ENCODE results near the gene ISM1.
A peak's percentile ranks its signal among the peaks of the same experiment; 100 is the strongest.
"Not testable (repeated sequence)": the region's sequence is repeated elsewhere in the genome, so short reads cannot be mapped to it uniquely, and the experiment has no call there.

ISM1 gene

DNA sequence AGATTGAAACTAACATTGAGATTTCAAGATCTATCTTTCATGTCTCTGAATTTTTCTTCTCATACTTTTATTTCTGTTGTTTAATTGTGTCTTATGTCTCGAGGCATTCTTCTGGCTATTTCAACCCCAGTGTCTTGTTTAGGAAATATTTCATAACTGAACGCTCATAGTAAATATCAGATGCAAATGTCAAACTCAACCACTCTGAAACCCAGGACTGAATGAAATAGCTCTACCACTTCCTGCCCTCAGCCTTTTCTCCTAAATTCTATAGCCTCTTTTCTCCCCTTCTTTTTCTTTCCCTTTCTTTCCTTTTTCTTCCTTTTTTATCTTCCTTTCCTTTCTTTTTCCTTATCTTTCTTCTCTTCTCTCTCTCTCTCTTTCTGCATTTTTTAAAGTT, 7.7 kb downstream of the ISM1 start:
- H3K4me3 ChIP-seq (replicated peaks in 1 of 2; ENCODE audit: low read depth in 2 of 2, low read length in 2 of 2): no peak overlapping the region
- TF ChIP-seq, protein P1, sequence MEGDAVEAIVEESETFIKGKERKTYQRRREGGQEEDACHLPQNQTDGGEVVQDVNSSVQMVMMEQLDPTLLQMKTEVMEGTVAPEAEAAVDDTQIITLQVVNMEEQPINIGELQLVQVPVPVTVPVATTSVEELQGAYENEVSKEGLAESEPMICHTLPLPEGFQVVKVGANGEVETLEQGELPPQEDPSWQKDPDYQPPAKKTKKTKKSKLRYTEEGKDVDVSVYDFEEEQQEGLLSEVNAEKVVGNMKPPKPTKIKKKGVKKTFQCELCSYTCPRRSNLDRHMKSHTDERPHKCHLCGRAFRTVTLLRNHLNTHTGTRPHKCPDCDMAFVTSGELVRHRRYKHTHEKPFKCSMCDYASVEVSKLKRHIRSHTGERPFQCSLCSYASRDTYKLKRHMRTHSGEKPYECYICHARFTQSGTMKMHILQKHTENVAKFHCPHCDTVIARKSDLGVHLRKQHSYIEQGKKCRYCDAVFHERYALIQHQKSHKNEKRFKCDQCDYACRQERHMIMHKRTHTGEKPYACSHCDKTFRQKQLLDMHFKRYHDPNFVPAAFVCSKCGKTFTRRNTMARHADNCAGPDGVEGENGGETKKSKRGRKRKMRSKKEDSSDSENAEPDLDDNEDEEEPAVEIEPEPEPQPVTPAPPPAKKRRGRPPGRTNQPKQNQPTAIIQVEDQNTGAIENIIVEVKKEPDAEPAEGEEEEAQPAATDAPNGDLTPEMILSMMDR (IDR thresholded peaks at IDR 0.05; ENCODE audit: low read depth, low read length): no peak
- no peak for DNase-seq (ENCODE audit: low read depth in 2 of 2)

DNA sequence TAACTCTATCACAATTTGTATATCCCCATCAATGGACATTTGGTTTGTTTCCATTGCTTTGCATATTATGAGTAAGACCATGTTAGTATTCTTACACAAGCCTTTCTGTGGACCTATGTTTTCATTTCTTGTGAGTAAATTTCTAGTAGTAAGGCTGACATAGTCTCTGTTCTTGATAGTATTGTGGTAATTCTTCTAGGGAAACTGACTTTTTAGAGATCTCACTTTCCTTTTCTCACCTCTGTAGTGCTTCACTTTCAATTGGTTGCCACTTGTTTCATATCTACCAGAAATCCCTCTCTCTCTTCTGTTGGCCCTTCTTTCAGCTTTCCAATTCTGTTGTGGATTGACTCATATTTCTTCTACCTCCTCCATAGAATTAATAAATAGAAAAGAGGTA, 8.5 kb downstream of the ISM1 start:
- no peak for DNase-seq (ENCODE audit: low read depth in 2 of 2)
- TF ChIP-seq, protein P1 (IDR thresholded peaks at IDR 0.05; ENCODE audit: low read depth, low read length): no peak
- no peak overlapping the region for H3K4me3 ChIP-seq (replicated peaks in 1 of 2; ENCODE audit: low read depth in 2 of 2, low read length in 2 of 2)

DNA sequence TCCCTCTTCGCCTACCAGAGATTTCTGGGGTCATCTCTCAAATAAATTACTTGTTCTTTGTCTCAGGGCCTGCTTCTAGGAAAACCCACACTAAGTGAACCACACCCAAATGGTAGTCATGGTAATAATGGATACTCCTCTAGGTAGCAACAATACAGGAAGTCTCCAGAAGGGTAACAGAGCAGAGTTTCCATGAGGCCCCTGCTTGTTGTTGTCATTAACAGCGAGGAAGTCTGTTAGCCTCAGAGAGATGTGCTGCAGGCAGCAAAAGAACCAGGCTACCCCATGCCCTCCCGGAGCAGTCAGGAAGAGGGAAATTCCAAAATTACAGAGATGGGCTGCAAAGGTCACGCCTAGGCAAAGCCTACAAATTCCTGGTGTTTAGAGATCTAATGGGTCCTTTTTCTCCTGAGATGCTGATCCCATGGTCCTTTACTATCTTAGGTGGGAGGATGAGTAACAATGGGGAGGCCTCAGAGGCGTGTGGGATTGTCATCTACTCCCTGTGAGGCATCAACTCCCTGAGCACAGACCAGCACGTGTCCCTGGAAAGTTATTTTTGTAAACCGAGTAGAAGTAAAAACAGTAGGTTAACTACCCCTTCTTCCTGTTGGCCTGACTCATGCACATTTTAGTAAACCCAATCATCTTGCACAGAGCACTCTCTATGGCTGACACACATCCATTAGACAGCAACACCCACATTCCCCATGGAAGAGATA, 10.1 kb downstream of the ISM1 start:
- TF ChIP-seq, protein P1 (IDR thresholded peaks at IDR 0.05; ENCODE audit: low read depth, low read length): no peak
- no peak overlapping the region for H3K4me3 ChIP-seq (replicated peaks in 1 of 2; ENCODE audit: low read depth in 2 of 2, low read length in 2 of 2)
- peak in 1 of 2 donors; percentile 9 for DNase-seq (ENCODE audit: low read depth in 2 of 2)

DNA sequence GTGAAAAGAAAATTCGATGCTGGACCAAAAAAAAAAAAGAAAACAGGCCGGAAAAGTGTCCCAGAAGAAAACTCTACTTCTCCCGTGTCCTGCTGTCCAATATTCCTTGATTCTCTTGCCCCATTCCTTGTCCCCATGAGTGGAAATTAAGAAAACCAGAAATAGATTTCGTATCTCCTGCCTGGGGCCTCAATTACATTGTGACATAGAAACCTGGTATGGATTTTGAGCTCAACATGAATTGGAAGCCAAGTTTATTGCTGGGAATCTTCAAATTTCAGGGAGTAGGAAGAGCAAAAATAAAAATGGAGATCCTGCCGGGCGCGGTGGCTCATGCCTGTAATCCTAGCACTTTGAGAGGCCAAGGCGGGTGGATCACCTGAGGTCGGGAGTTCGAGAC, 11.9 kb downstream of the ISM1 start:
- H3K4me3 ChIP-seq (replicated peaks in 1 of 2; ENCODE audit: low read depth in 2 of 2, low read length in 2 of 2): no peak overlapping the region
- TF ChIP-seq, protein P1 (IDR thresholded peaks at IDR 0.05; ENCODE audit: low read depth, low read length): no peak
- no peak for DNase-seq (ENCODE audit: low read depth in 2 of 2)

DNA sequence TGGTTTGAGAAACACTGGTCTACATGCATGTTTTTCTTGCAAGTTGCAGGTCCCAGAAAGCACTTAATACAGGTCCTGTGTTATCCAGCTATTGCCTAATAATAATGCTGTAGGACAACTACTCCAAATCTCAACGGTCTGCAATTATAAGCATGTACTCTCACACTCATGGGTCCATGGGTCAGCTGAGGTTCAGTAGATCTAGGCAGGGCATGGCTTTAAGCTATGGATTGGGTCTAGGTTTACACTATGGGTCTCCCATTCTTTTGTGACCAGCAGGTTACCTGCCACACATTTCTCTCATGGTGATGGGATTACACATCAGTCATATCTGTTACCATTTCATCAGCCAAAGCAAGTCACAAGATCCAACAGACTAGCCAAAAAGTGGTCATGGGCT, 13.9 kb downstream of the ISM1 start:
- DNase-seq (ENCODE audit: low read depth in 2 of 2): no peak
- H3K4me3 ChIP-seq (replicated peaks in 1 of 2; ENCODE audit: low read depth in 2 of 2, low read length in 2 of 2): no peak overlapping the region
- TF ChIP-seq, protein P1 (IDR thresholded peaks at IDR 0.05; ENCODE audit: low read depth, low read length): no peak

DNA sequence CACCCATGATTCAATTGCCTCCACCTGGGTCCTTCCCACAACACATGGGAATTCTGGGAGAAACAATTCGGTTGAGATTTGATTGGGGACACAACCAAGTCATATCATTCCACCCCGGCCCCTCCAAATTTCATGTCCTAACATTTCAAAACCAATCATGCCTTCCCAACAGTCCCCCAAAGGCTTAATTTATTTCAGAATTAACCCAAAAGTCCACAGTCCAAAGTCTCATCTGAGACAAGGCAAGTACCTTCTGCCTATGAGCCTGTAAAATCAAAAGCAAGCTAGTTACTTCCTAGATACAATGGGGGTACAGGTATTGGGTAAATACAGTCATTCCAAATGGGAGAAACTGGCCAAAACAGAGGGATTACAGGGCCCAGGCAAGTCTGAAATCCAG, 15.3 kb downstream of the ISM1 start:
- not testable (repeated sequence) for DNase-seq (ENCODE audit: low read depth in 2 of 2); H3K4me3 ChIP-seq (replicated peaks in 1 of 2; ENCODE audit: low read depth in 2 of 2, low read length in 2 of 2)

DNA sequence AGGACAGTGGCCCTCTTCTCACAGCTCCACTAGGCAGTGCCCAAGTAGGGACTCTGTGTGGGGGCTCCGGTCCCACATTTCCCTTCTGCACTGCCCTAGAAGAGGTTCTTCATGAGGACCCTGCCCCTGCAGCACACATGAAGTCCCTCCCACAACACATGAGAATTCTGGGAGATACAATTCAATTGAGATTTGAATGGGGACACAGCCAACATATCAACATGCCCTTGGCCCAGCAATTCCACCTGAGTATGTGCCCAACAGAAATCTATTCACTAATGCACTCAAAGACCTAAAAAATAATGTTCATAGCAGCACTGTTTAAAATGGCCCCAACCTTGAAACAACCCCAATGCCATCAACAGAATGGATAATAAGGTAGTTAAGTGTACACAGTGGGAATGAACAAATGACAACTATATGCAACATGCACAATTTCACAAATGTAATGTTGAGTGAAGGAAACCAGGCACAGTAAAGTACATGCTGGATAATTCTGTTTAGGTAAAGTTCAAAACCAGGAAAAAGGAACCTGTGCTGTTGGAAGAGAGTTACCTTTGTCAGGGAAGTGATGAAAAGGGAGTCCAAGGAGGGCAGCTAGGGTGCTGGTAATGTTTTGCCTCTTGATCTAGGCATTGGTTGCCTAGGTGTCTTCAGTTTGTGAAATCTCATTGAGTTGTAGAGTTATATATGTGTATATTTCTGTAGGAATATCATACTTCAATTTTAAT, 16.1 kb downstream of the ISM1 start:
- no peak for DNase-seq (ENCODE audit: low read depth in 2 of 2)
- TF ChIP-seq, protein P1 (IDR thresholded peaks at IDR 0.05; ENCODE audit: low read depth, low read length): no peak
- no peak overlapping the region for H3K4me3 ChIP-seq (replicated peaks in 1 of 2; ENCODE audit: low read depth in 2 of 2, low read length in 2 of 2)
